SK-N-SH treated with all-trans-retinoic acid at 6 μM for 48 hours (cell line): ENCODE measurements around the gene TAS2R41.

Experiments used
- BACH2 ChIP-seq: fragments of 250-450 bp; sonication (Bioruptor Pico); IDR thresholded peaks from 2 replicates; pipeline ENCODE4 v1.9.0; 2021; ENCODE audit warnings: mild to moderate bottlenecking, borderline replicate concordance
- ESRRG ChIP-seq: fragments of 250-450 bp; sonication (Bioruptor Pico); IDR thresholded peaks from 2 replicates; pipeline ENCODE4 v1.6.1; 2021; ENCODE audit warnings: mild to moderate bottlenecking
- ISL1 ChIP-seq: fragments of 250-450 bp; sonication (Bioruptor Pico); IDR thresholded peaks from 2 replicates; pipeline ENCODE4 v2.1.2; 2022; ENCODE audit warnings: mild to moderate bottlenecking, moderate library complexity
- POU6F1 ChIP-seq: fragments of 250-450 bp; sonication (Bioruptor Pico); IDR thresholded peaks from 2 replicates; pipeline ENCODE4 v1.8.0; 2021; ENCODE audit warnings: low read depth, mild to moderate bottlenecking, moderate library complexity, borderline replicate concordance
- PPARA ChIP-seq: fragments of 250-450 bp; sonication (Bioruptor Pico); IDR thresholded peaks from 2 replicates; pipeline ENCODE4 v1.5.0; 2020; ENCODE audit warnings: mild to moderate bottlenecking, borderline replicate concordance
- ZFP3 ChIP-seq: fragments of 250-450 bp; sonication (Bioruptor Pico); IDR thresholded peaks from 2 replicates; pipeline ENCODE4 v1.5.0; 2020; ENCODE audit warnings: mild to moderate bottlenecking, moderate library complexity

GRCh38 chr7:143492043-143492471, 14.4 kb downstream of the TAS2R41 start:
- TF ChIP-seq POU6F1 (CRISPR knock-in tag), result no peak
- no peak for TF ChIP-seq ESRRG (CRISPR knock-in tag)
- no peak for TF ChIP-seq BACH2 (CRISPR knock-in tag)
- peak; percentile 69 for TF ChIP-seq ISL1
- TF ChIP-seq PPARA (CRISPR knock-in tag), result no peak
- no peak for TF ChIP-seq ZFP3 (CRISPR knock-in tag)
